Ishikawa (cell line): Measurements from ENCODE around the gene MYL2.

Experiments used
- CEBPB ChIP-seq: IDR thresholded peaks from 2 replicates; pipeline ENCODE4 v1.6.1; 2012
- CREB1 ChIP-seq: IDR thresholded peaks from 2 replicates; pipeline ENCODE4 v1.6.1; 2012; ENCODE audit warnings: low read depth
- EGR1 ChIP-seq: IDR thresholded peaks from 2 replicates; pipeline ENCODE4 v1.6.1; 2012
- EP300 ChIP-seq: IDR thresholded peaks from 2 replicates; pipeline ENCODE4 v1.6.1; 2012; ENCODE audit warnings: borderline replicate concordance
- FOXM1 ChIP-seq: IDR thresholded peaks from 2 replicates; pipeline ENCODE4 v1.6.1; 2012; ENCODE audit warnings: low read depth, borderline replicate concordance
- NFIC ChIP-seq: IDR thresholded peaks from 2 replicates; pipeline ENCODE4 v1.6.1; 2012
- RAD21 ChIP-seq: IDR thresholded peaks from 2 replicates; pipeline ENCODE4 v1.6.1; 2012; ENCODE audit warnings: low read depth
- TAF1 ChIP-seq: IDR thresholded peaks from 2 replicates; pipeline ENCODE4 v1.6.1; 2012; ENCODE audit warnings: low read depth, mild to moderate bottlenecking
- TCF12 ChIP-seq: IDR thresholded peaks from 2 replicates; pipeline ENCODE4 v1.6.1; 2012; ENCODE audit warnings: low read depth
- TEAD4 ChIP-seq: IDR thresholded peaks from 2 replicates; pipeline ENCODE4 v1.6.1; 2012
- YY1 ChIP-seq: IDR thresholded peaks from 2 replicates; pipeline ENCODE4 v1.6.1; 2012; ENCODE audit warnings: low read depth
- ZBTB7A ChIP-seq: IDR thresholded peaks from 2 replicates; pipeline ENCODE4 v1.6.1; 2012; ENCODE audit warnings: low read depth
- TF ChIP-seq, protein P1 (sequence below): IDR thresholded peaks from 2 replicates; pipeline ENCODE4 v1.6.1; 2012
- TF ChIP-seq, protein P2 (sequence below): IDR thresholded peaks from 2 replicates; pipeline ENCODE4 v1.6.1; 2012
- TF ChIP-seq, protein P3 (sequence below): IDR thresholded peaks from 2 replicates; pipeline ENCODE4 v1.6.1; 2012; ENCODE audit warnings: low read depth, mild to moderate bottlenecking

The MYL2 gene

DNA sequence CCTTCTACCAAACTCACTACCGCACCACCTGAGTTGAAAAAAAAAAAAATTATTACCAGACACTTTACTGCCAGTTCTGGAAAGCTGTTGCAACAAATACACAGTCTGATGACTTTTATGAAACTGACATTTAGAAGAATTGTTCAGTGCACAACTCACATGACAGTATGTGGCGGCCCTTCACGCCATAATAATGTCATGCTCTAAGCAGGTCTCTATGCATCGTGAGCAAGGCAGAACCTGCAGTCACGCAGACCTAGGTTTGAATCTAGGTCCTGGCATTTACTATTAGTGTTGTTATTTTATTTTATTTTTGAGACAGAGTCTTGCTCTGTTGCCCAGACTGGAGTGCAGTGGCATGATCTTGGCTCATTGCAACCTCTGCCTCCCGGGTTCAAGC, 8.1 kb downstream of the MYL2 start:
- TF ChIP-seq CREB1 (no peak), NFIC (no peak), TAF1 (no peak)

DNA sequence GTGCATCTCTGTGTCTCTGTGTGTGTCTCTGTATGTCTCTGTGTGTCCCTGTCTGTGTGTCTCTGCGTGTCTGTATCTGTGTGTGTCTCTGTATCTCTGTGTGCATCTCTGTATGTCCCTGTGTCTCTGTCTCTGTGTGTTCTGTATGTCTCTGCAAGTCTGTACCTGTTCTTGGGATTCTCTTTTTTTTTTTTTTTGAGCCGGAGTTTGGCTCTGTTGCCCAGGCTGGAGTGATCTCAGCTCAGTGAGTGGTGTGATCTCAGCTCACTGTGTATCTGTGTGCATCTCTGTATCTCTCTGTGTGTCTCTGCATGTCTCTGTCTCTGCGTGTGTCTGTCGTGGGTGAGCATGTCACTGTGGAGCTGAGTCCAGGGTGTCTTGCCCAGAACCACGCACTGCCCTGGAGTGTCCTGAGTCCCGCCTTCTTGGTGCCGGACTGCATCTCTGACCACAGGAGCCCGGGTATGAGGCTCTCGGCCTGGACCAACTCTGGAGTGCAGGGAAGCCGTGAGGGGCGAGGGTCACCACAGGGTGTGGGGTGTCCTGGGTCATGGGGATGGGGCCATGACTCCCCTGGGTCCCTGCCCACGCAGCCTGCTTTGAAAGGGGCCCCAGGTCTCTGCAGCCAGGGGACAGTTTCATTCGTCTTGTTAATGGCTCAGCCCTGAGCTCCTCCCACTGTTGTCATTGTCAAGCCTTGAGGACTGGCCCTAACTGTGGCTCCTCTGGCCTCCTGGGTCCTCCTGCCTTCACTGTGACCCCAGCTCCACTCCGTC, 11.8 kb downstream of the MYL2 start:
- TF ChIP-seq, protein P1, sequence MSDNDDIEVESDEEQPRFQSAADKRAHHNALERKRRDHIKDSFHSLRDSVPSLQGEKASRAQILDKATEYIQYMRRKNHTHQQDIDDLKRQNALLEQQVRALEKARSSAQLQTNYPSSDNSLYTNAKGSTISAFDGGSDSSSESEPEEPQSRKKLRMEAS: no peak
- no peak for TF ChIP-seq TEAD4
- no peak for TF ChIP-seq ZBTB7A
- TF ChIP-seq CREB1: no peak
- no peak for TF ChIP-seq NFIC
- TF ChIP-seq TAF1: no peak
- TF ChIP-seq TCF12: no peak
- TF ChIP-seq, protein P2, sequence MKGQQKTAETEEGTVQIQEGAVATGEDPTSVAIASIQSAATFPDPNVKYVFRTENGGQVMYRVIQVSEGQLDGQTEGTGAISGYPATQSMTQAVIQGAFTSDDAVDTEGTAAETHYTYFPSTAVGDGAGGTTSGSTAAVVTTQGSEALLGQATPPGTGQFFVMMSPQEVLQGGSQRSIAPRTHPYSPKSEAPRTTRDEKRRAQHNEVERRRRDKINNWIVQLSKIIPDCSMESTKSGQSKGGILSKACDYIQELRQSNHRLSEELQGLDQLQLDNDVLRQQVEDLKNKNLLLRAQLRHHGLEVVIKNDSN: no peak
- TF ChIP-seq CEBPB: no peak
- TF ChIP-seq, protein P3, sequence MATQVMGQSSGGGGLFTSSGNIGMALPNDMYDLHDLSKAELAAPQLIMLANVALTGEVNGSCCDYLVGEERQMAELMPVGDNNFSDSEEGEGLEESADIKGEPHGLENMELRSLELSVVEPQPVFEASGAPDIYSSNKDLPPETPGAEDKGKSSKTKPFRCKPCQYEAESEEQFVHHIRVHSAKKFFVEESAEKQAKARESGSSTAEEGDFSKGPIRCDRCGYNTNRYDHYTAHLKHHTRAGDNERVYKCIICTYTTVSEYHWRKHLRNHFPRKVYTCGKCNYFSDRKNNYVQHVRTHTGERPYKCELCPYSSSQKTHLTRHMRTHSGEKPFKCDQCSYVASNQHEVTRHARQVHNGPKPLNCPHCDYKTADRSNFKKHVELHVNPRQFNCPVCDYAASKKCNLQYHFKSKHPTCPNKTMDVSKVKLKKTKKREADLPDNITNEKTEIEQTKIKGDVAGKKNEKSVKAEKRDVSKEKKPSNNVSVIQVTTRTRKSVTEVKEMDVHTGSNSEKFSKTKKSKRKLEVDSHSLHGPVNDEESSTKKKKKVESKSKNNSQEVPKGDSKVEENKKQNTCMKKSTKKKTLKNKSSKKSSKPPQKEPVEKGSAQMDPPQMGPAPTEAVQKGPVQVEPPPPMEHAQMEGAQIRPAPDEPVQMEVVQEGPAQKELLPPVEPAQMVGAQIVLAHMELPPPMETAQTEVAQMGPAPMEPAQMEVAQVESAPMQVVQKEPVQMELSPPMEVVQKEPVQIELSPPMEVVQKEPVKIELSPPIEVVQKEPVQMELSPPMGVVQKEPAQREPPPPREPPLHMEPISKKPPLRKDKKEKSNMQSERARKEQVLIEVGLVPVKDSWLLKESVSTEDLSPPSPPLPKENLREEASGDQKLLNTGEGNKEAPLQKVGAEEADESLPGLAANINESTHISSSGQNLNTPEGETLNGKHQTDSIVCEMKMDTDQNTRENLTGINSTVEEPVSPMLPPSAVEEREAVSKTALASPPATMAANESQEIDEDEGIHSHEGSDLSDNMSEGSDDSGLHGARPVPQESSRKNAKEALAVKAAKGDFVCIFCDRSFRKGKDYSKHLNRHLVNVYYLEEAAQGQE: no peak
- TF ChIP-seq FOXM1: no peak
- TF ChIP-seq EP300: no peak

DNA sequence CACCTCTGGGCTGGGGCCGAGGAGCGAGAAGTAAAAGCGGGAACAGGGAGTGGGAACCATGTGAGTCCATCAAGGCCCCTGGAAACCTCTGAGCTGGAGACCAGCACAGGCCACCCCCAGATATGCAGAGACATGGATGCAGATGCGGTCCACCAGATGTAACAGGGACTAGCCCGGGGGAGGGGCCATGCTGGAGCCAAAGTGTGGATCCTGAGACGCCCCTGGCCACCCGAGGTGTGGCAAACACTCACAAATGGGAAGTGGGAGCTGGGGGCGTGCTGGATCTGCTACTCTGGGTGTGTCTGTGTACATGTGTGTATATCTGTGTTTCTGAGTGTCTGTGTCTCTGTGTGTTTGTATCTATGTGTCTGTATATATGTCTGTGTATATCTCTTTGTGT, 12.8 kb downstream of the MYL2 start:
- TF ChIP-seq FOXM1 (no peak), CREB1 (no peak), TCF12 (no peak), NFIC (no peak), CEBPB (no peak)
- TF ChIP-seq, protein P2: no peak
- TF ChIP-seq, protein P3: no peak

DNA sequence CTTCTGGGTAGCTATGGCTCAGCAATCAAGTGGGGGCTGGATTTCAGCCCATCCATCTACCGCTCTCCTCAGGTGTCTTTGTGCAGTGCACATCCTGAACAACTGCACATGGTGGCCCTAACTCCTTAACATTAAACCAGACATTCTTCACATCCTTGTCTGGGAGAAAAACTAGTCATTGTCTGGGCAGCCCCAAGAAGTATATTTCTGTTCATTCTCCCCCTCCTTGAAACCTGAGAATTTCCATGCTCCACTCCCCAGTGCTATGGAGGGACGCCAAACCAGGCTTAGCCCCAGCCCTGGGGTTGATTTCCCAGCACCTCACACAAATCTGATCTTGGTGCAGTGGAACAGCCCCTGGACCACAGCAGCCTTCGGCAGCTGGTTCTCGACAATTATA, 13.4 kb downstream of the MYL2 start:
- TF ChIP-seq EP300: no peak
- TF ChIP-seq, protein P2: no peak
- no peak for TF ChIP-seq EGR1

DNA sequence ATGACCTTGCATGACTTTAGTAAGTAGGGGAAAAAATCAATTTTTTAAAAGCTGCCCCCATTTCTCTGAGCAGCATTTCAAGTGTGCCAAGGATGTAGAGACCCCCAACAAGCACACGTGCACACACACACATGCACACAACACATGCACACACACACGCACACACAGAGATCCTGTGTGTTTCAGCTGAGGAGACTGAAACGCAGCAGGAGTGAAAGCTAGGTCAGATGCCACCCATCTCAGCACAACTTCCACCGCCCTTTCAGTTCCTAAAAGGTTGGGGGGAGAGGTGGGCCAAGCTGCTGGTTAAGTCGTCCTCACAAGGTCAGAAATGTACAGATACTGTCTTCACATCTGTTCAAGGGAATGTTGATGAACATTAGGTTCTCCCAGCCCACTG, 13.9 kb downstream of the MYL2 start:
- TF ChIP-seq, protein P3: no peak
- TF ChIP-seq TCF12: no peak
- TF ChIP-seq TAF1: no peak
- no peak for TF ChIP-seq RAD21
- no peak for TF ChIP-seq YY1
- TF ChIP-seq, protein P2: no peak
- TF ChIP-seq, protein P1: no peak
- TF ChIP-seq FOXM1: no peak
- no peak for TF ChIP-seq TEAD4
- TF ChIP-seq CREB1: no peak
- TF ChIP-seq EGR1: no peak
- no peak for TF ChIP-seq EP300
